HEK293T (cell line): ENCODE data around the gene MRAP.

Experiments used
- ARNT ChIP-seq: fragments of 450-650 bp; IDR thresholded peaks from 2 replicates; pipeline ENCODE4 v1.6.1; 2017; ENCODE audit warnings: mild to moderate bottlenecking
- BHLHE40 ChIP-seq: fragments of 450-650 bp; IDR thresholded peaks from 2 replicates; pipeline ENCODE4 v1.6.1; 2016; ENCODE audit warnings: mild to moderate bottlenecking, moderate library complexity, borderline replicate concordance
- ELF4 ChIP-seq: fragments of 450-650 bp; IDR thresholded peaks from 2 replicates; pipeline ENCODE4 v1.6.1; 2017; ENCODE audit warnings: antibody characterized with exemption
- FOXA1 ChIP-seq: fragments of 450-650 bp; IDR thresholded peaks from 2 replicates; pipeline ENCODE4 v1.6.1; 2016; ENCODE audit warnings: mild to moderate bottlenecking
- FOXM1 ChIP-seq: fragments of 450-650 bp; IDR thresholded peaks from 2 replicates; pipeline ENCODE4 v1.6.1; 2017; ENCODE audit warnings: mild to moderate bottlenecking, borderline replicate concordance
- LEF1 ChIP-seq: fragments of 450-650 bp; IDR thresholded peaks from 2 replicates; pipeline ENCODE4 v1.6.1; 2017; ENCODE audit warnings: mild to moderate bottlenecking, borderline replicate concordance
- SP1 ChIP-seq: fragments of 450-650 bp; IDR thresholded peaks from 2 replicates; pipeline ENCODE4 v1.6.1; 2017
- SUZ12 ChIP-seq: fragments of 450-650 bp; IDR thresholded peaks from 2 replicates; pipeline ENCODE4 v1.6.1; 2016; ENCODE audit warnings: mild to moderate bottlenecking
- TARDBP ChIP-seq: fragments of 450-650 bp; IDR thresholded peaks from 2 replicates; pipeline ENCODE4 v1.6.1; 2016
- ZNF384 ChIP-seq: fragments of 450-650 bp; IDR thresholded peaks from 2 replicates; pipeline ENCODE4 v1.6.1; 2016
- TF ChIP-seq, protein P1 (sequence below): fragments of 450-650 bp; IDR thresholded peaks from 2 replicates; pipeline ENCODE4 v1.6.1; 2016

DNA sequence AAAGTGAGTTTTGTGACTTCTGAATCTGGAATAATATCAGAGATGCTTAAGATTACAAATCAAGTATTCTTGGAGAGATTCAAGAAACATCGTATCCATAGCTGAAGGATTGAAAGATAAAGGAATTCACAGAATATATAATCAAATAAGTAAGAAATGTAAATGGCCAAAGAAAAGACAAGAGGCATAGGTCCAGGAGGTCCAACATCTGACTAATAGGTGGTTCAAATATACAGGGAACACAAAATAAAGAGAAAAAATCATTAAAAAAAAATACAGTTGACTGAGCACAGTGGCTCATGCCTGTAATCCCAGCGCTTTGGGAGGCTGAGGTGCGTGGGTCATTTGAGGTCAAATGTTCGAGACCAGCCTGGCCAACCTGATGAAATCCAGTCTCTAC lies 13.2 kb upstream of the MRAP start:
- no peak for TF ChIP-seq ZNF384
- TF ChIP-seq SP1, result no peak
- TF ChIP-seq SUZ12, result no peak
- TF ChIP-seq LEF1, result no peak
- no peak for TF ChIP-seq ELF4
- TF ChIP-seq FOXM1, result no peak
- TF ChIP-seq FOXA1, result no peak
- no peak for TF ChIP-seq ARNT
- TF ChIP-seq, protein P1, sequence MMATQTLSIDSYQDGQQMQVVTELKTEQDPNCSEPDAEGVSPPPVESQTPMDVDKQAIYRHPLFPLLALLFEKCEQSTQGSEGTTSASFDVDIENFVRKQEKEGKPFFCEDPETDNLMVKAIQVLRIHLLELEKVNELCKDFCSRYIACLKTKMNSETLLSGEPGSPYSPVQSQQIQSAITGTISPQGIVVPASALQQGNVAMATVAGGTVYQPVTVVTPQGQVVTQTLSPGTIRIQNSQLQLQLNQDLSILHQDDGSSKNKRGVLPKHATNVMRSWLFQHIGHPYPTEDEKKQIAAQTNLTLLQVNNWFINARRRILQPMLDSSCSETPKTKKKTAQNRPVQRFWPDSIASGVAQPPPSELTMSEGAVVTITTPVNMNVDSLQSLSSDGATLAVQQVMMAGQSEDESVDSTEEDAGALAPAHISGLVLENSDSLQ, result no peak
- no peak for TF ChIP-seq TARDBP
- no peak for TF ChIP-seq BHLHE40
